ENCODE data around the gene CRLF2.
"Not testable (repeated sequence)": the region's sequence is repeated elsewhere in the genome, so short reads cannot be mapped to it uniquely, and the experiment has no call there.

Gene CRLF2

GRCh38 chrX:1213971-1214370, 1.5 kb upstream of the CRLF2 start:
- no peak for DNase-seq

- DNase-seq, result no peak
Observed at GRCh38 chrX:1210844-1211243, 1.6 kb downstream of the CRLF2 start.

GRCh38 chrX:1207496-1208025, 4.9 kb downstream of the CRLF2 start:
- no peak for DNase-seq

GRCh38 chrX:1205681-1206611, 6.5 kb downstream of the CRLF2 start:
- DNase-seq, result peak; percentile 24

GRCh38 chrX:1202251-1202650, 10.2 kb downstream of the CRLF2 start:
- no peak for DNase-seq

GRCh38 chrX:1196436-1196835, 16.0 kb downstream of the CRLF2 start:
- no peak for DNase-seq

- not testable (repeated sequence) for DNase-seq
Observed at GRCh38 chrX:1192196-1192595, 20.3 kb downstream of the CRLF2 start.

- DNase-seq, result no peak
Observed at GRCh38 chrX:1190596-1191145, 21.8 kb downstream of the CRLF2 start.

- DNase-seq, result no peak
Observed at GRCh38 chrX:1185561-1185960, 26.9 kb downstream of the CRLF2 start.

GRCh38 chrX:1182211-1182610, 30.2 kb downstream of the CRLF2 start:
- DNase-seq, result no peak

- not testable (repeated sequence) for DNase-seq
Observed at GRCh38 chrX:1181661-1182060, 30.8 kb downstream of the CRLF2 start.

GRCh38 chrX:1181170-1181569, 31.3 kb downstream of the CRLF2 start:
- no peak for DNase-seq

- DNase-seq, result no peak
Observed at GRCh38 chrX:1178580-1179057, 33.8 kb downstream of the CRLF2 start.

GRCh38 chrX:1176531-1177320, 35.7 kb downstream of the CRLF2 start:
- DNase-seq, result not testable (repeated sequence)

- not testable (repeated sequence) for DNase-seq
Observed at GRCh38 chrX:1174609-1175545, 37.6 kb downstream of the CRLF2 start.

- DNase-seq, result not testable (repeated sequence)
Observed at GRCh38 chrX:1173435-1173834, 39.0 kb downstream of the CRLF2 start.

- no peak for DNase-seq
Observed at GRCh38 chrX:1172496-1172895, 40.0 kb downstream of the CRLF2 start.

- not testable (repeated sequence) for DNase-seq
Observed at GRCh38 chrX:1171915-1172314, 40.5 kb downstream of the CRLF2 start.

GRCh38 chrX:1170243-1170642, 42.2 kb downstream of the CRLF2 start:
- DNase-seq, result no peak

- DNase-seq, result no peak
Observed at GRCh38 chrX:1169189-1169588, 43.3 kb downstream of the CRLF2 start.

GRCh38 chrX:1167918-1168481, 44.4 kb downstream of the CRLF2 start:
- no peak for DNase-seq

GRCh38 chrX:1167466-1167865, 45.0 kb downstream of the CRLF2 start:
- DNase-seq, result no peak

All from activated naive CD4-positive, alpha-beta T cell treated with Interleukin-2 at 50 U/mL for 16 hours (primary cell).